SW 1271 (cell line): ENCODE results near the gene CARM1.
"Not testable (repeated sequence)": the region's sequence is repeated elsewhere in the genome, so short reads cannot be mapped to it uniquely, and the experiment has no call there.

Source experiments
- DNase-seq, 2 experiments: peaks; one replicate each; lab custom pipeline; 2025; lab: John Stamatoyannopoulos, UW

Gene CARM1

GRCh38 chr19:10872546-10873107 lies 1.3 kb downstream of the CARM1 start:
- DNase-seq = no peak

- DNase-seq = no peak
These were observed 2.7 kb downstream of the CARM1 start for GRCh38 chr19:10874024-10874423.

DNA sequence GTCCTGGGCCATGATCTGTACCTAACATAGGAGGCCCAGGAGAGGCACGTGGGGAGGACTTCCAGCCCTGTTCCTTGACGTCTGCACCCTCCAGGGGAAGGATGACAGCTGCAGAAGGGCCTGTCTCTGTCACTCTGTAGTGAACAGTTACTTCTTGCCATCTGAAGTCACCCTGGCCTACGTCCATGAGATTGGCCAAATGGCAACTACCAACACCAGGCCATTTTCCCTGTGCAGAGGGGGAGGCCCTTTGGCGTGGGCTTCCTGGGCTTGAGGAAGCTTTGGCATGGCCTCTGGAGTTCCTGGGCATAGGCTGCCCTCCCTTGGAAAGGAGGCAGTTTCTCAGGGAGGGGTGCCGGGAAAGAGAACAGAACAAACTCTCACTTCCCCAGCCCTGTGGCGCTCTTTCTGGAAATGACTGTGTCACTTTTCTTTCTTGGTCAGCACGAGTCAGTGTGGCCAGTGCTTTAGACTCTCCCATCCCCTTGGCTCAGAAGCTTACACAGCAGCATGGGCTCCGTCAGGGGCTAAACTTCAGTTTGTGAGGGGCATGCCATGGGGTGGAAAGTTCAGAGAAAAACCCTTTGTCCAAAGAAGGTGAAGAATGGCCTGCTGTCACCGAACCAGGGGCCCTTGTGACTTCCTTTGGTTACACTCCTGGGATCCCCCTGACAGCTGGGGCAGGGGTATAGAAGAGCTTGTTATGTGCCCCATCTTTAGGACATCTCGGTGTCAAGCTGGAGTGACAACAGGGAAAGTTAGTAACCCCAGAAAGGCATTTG lies 5.3 kb downstream of the CARM1 start:
- DNase-seq = no peak

DNA sequence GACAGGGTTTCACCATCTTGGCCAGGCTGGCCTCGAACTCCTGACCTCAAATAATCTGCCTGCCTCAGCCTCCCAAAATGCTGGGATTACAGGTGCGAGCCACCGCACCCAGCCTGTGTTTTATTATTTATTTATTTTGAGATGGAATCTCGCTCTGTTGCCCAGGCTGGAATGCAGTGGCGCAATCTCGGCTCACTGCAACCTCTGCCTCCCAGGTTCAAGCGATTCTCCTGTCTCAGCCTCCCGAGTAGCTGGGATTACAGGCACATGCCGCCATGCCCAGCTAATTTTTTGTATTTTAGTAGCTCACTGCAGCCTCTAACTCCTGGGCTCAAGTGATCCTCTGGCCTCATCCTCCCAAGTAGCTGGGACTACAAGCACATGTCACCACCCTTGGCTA lies 6.3 kb downstream of the CARM1 start:
- DNase-seq = not testable (repeated sequence)

DNA sequence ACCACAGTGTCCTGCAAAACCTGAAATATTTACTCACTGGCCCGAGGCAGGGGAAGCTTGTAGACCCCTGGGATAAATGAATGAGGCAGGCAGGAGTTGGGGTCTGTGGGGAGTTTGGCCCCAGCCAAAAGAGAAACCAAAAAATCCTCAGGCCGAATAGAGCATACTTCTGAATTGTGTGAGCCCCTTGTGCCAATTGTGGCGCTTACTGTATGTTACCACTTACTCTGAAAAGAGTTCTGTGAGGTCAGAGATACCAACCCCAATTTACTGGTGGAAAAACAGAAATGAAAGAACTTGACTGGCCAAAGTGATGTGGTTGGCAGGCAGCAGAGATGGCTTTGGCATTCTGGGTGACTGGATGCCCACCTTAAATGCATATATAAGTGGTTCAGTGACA lies 6.9 kb downstream of the CARM1 start:
- no peak for DNase-seq

- no peak for DNase-seq
These were observed 10.2 kb downstream of the CARM1 start for GRCh38 chr19:10881403-10882107.

DNA sequence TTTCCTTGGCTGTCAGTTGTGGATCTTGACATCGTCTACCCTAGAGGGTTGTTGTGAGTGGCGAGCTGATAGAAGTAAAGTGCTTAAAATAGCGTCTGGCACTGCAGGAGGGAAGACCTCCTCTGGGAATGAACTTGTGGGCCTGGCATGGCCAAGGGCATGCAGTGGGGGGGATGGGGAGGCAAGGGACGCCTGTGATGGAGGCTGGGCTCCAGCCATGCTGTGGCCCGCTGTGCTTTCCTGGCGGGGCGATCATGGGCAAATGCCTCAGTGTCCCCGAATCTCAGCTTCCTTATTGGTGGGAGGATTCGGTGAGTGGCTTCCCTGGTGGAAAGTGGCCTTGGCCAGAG lies 10.7 kb downstream of the CARM1 start:
- no peak for DNase-seq

DNA sequence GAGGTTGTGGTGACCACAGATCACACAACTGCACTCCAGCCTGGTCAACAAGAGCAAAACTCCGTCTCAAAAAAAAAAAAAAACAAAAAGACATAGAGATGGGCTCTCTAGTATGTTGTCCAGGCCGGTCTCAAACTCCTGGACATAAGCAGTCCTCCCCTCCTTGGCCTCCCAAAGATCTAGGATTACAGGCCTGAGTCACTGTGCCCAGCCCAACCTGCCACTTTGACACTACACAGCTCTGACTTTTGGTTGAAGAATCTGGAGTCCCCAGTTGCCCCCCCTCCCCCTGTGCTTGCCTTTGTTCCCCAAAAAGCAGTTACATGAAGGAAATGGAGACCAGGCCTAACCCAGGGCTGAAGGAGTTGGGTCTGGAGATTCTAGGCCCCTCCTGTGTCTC lies 12.9 kb downstream of the CARM1 start:
- DNase-seq = no peak

DNA sequence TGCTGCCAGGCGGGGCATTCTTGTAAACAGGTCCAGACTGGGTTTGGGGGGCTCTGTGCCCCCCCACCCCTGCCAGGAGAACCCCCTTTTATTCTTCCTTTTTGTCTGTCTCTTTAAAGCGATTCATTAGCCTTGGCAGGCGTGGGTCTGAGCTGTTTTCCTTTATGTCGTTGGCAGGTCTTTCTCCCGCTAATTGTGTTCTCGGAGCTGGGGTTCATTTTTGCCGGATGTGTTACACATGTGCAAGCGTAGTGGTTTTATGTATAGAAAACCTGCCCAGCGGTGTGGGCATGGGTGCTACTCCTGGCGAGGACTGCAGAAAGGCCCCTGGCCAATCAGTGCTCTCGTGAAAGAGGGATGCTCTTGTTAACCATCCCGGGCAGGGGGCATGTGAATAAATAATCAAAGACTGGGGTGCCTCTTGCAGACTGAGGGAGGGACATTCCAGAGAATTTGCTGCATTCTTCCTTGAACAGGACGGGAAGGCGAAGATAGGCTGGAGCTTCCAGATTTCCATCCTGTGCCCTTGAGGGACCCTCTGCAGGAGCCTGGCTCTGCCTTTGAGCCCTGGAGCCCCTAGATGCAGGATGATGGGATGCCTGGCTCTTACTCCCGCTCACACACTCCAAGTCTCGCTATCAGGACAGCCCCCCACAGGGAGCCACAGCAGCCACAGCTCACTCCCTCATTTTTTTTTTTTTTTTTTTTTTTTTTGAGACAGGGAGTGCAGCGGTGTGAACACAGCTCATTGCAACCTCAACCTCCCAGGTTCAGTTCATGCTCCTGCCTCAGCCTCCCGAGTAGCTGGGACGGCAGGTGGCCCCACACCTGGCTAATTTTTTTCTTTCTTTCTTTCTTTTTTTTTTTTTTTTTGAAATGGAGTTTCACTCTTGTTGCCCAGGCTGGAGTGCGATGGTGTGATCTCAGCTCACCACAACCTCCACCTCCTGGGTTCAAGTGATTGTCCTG lies 14.1 kb downstream of the CARM1 start:
- no peak for DNase-seq

GRCh38 chr19:10887616-10888367 lies 16.4 kb downstream of the CARM1 start:
- DNase-seq = no peak

GRCh38 chr19:10888421-10888866 lies 17.1 kb downstream of the CARM1 start:
- DNase-seq = no peak

DNA sequence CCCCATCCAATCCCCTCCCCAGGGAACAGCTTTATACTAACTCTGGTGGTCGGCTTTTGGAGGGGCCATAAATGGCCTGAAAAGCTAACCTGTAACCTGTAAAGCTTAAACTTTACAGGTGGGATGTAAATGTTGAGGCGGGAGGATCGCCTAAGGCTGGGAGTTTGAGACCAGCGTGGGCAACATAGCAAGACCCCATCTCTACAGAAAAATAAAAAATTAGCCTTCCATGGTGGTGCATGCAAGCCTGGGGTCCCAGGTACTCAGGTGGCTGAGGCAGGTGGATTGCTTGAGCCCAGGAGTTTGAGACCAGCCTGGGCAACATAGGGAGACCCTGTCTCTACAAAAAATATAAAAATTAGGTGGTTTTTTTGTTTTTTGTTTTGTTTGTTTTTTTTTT lies 18.5 kb downstream of the CARM1 start:
- no peak for DNase-seq

GRCh38 chr19:10891405-10892086 lies 20.2 kb downstream of the CARM1 start:
- DNase-seq = no peak

GRCh38 chr19:10892256-10892655 lies 20.9 kb downstream of the CARM1 start:
- no peak for DNase-seq

GRCh38 chr19:10894911-10895213 lies 23.5 kb downstream of the CARM1 start:
- DNase-seq = no peak

DNA sequence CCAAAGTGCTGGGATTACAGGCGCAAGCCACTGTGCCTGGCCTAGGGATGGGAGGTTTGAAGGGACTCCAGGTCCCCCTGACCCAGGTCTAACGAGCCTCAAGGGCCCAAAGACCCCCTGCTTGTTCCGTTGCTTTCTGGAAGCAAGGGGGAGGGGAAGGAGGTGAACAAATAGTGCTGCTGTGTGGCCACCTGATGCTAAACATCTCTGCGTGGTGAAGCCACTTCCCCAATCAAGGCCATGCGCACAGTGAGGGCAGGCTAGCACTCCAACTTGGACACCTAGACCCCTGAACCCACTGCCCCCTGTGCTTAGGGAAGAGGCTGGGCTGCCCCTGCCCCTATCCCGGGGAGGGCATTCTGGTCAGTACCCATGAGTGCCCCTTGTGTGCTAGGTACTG lies 24.0 kb downstream of the CARM1 start:
- no peak for DNase-seq

- DNase-seq = no peak
These were observed 24.6 kb downstream of the CARM1 start for GRCh38 chr19:10895920-10896319.

- DNase-seq = no peak
These were observed 25.6 kb downstream of the CARM1 start for GRCh38 chr19:10896851-10897526.

- DNase-seq = no peak
These were observed 27.3 kb downstream of the CARM1 start for GRCh38 chr19:10898633-10899032.

- no peak for DNase-seq
These were observed 27.8 kb downstream of the CARM1 start for GRCh38 chr19:10899151-10899653.
